ENCODE measurements around the gene SP9. TPM values are rescaled to one million over a fixed set of nuclear protein-coding genes. Genes with fewer than 3 reads are reported as not detected.

SP9 gene
- total and polyA plus RNA-seq, 2 experiments from 2014 or later, result not detected

GRCh38 chr2:174338671-174339560 is 4.2 kb downstream of the SP9 start:
- DNase-seq (ENCODE audit: low read depth in 1 of 2, low spot score in 1 of 2), result no peak
- peaks cover 19% of the 10 kb centered on the region for H3K4me1 ChIP-seq (ENCODE audit: low read depth)

DNA sequence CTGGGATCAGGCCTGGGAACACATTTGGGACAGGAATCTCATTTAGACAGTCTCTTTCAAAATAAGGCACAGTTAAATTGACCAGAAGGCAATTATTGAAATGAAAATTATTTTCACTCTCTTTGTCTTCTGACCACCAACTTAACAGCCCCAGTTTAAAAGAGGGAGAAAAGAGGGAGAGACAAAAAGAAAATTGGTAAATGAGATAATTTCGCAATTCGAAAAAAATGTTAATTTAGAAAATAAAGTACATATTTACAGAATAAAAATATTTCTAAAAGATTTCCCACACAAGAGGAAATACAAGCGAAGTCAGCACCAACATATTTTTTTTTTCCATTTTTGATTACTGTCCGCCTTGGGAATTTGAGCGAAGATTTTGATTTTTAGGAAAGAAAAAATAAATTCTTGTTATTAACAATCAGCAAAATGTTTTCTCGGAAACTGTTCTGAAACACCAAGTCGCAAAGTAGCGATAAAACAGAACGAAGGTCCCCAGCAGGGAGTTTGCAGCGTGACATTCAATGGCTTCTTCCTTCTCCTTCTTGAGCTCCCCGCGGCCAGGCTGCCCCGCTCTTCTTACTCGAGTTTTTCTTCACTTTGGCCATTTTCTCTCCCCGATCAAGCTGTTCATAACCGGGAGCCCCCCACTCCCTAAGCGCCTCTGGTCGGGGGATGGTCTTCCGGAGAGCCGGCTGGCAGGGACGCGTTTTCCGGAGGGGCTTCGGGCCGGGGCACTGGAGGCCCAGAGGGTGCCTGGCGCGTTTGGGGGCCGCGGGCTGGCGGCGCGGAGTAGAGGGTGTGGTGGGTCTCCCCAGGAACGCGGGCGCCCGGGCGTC is 5.0 kb downstream of the SP9 start:
- peaks cover 100% of the 10 kb centered on the region for H3K27me3 ChIP-seq

More at GRCh38 chr2:174338671-174339560, 4.2 kb downstream of the SP9 start:
- peaks cover 100% of the 10 kb centered on the region for H3K27me3 ChIP-seq
- no peak overlapping the region for H3K4me3 ChIP-seq
- TF ChIP-seq, protein P1, sequence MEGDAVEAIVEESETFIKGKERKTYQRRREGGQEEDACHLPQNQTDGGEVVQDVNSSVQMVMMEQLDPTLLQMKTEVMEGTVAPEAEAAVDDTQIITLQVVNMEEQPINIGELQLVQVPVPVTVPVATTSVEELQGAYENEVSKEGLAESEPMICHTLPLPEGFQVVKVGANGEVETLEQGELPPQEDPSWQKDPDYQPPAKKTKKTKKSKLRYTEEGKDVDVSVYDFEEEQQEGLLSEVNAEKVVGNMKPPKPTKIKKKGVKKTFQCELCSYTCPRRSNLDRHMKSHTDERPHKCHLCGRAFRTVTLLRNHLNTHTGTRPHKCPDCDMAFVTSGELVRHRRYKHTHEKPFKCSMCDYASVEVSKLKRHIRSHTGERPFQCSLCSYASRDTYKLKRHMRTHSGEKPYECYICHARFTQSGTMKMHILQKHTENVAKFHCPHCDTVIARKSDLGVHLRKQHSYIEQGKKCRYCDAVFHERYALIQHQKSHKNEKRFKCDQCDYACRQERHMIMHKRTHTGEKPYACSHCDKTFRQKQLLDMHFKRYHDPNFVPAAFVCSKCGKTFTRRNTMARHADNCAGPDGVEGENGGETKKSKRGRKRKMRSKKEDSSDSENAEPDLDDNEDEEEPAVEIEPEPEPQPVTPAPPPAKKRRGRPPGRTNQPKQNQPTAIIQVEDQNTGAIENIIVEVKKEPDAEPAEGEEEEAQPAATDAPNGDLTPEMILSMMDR (IDR thresholded peaks at IDR 0.05; ENCODE audit: low read depth, low read length), result no peak
- no peak overlapping the region for H3K27ac ChIP-seq
- no peaks in the 10 kb centered on the region for H3K36me3 ChIP-seq
- H3K9me3 ChIP-seq (ENCODE audit: low read depth), result no peaks in the 10 kb centered on the region

GRCh38 chr2:174340400-174341292 is 5.9 kb downstream of the SP9 start:
- DNase-seq (ENCODE audit: low read depth in 1 of 2, low spot score in 1 of 2), result peak in 1 of 2 donors; percentile 63
- TF ChIP-seq, protein P1 (IDR thresholded peaks at IDR 0.05; ENCODE audit: low read depth, low read length), result no peak
- no peak overlapping the region for H3K27ac ChIP-seq
- peaks cover 13% of the 10 kb centered on the region for H3K4me1 ChIP-seq (ENCODE audit: low read depth)
- peaks cover 100% of the 10 kb centered on the region for H3K27me3 ChIP-seq
- no peaks in the 10 kb centered on the region for H3K9me3 ChIP-seq (ENCODE audit: low read depth)
- peak overlapping the region; percentile 14 for H3K4me3 ChIP-seq
- no peaks in the 10 kb centered on the region for H3K36me3 ChIP-seq

More for the DNA sequence above, 5.0 kb downstream of the SP9 start:
- Histone ChIP-seq H3K9me3 (ENCODE audit: low read depth) (no peaks in the 10 kb centered on the region), H3K4me3 (peak overlapping the region; percentile 14), H3K36me3 (no peaks in the 10 kb centered on the region), H3K4me1 (ENCODE audit: low read depth) (peaks cover 20% of the 10 kb centered on the region), H3K27ac (no peak overlapping the region)
- TF ChIP-seq, protein P1 (IDR thresholded peaks at IDR 0.05; ENCODE audit: low read depth, low read length), result no peak
- DNase-seq (ENCODE audit: low read depth in 1 of 2, low spot score in 1 of 2), result no peak

DNA sequence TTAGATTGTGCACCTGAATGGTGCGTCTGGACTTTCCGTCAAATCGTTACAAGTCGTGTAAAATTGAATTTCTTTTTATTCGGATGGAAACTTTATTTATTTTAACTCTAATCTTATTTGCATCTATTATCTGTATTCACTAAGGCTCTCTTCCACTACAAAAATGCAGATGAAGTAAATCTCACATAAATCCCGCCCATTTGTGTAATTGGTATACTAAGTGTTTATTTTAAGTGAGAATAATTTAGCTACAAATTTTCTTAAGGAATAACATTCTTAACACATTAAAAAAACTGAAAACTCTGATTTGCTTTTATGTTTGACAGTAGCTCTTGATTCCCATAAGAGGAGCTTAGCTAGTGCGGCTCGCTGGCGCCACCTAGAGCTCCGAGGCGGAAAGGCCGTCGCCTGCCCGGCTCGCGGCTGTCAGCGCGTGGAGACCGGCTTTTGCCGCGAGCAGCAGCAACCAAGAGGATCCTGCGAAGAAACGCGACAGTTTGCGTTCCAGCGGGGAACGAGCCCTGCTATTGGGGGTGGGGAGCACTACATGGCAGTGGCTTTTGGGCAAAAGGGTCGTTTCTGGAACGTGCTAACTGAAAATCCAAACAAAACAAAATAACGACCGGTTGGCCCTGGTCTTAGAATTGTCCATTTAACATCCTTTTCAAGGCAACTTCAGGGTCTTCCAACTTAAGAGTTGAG is 6.7 kb downstream of the SP9 start:
- Histone ChIP-seq H3K4me3 (peak overlapping the region; percentile 19), H3K27me3 (peaks cover 100% of the 10 kb centered on the region), H3K9me3 (ENCODE audit: low read depth) (no peaks in the 10 kb centered on the region), H3K4me1 (ENCODE audit: low read depth) (peaks cover 12% of the 10 kb centered on the region), H3K36me3 (no peaks in the 10 kb centered on the region), H3K27ac (no peak overlapping the region)
- DNase-seq (ENCODE audit: low read depth in 1 of 2, low spot score in 1 of 2), result peak; percentile 89 to 90
- TF ChIP-seq, protein P1 (IDR thresholded peaks at IDR 0.05; ENCODE audit: low read depth, low read length), result peak; percentile 97

Data from cardiac muscle cell (in vitro differentiated cells and primary cell).